Loucy (cell line): ENCODE measurements around the gene CDCP1.

ENCODE experiments used
- H2AFZ ChIP-seq: fragments of 200-600 bp; sonication (generic); 2 replicates; pipeline ENCODE4 v1.6.0; 2016; ENCODE audit warnings: antibody characterized with exemption, mild to moderate bottlenecking, low read length, moderate library complexity
- H3F3A ChIP-seq: fragments of 200-600 bp; 2 replicates; pipeline ENCODE4 v1.6.0; 2016; ENCODE audit warnings: antibody characterized with exemption, low read depth, mild to moderate bottlenecking
- H3K27me3 ChIP-seq: fragments of 200-600 bp; sonication (generic); 2 replicates; pipeline ENCODE4 v1.6.1; 2014; ENCODE audit warnings: low read length, mild to moderate bottlenecking; ENCODE audit not compliant: insufficient read depth, poor library complexity, severe bottlenecking
- H3K36me3 ChIP-seq: fragments of 200-600 bp; sonication (generic); 2 replicates; pipeline ENCODE4 v1.6.1; 2016; ENCODE audit warnings: low read length; ENCODE audit not compliant: insufficient read depth
- H3K4me1 ChIP-seq: fragments of 200-600 bp; sonication (generic); 2 replicates; pipeline ENCODE4 v1.5.1; 2014; ENCODE audit warnings: low read length, mild to moderate bottlenecking; ENCODE audit not compliant: insufficient read depth, poor library complexity, severe bottlenecking
- H3K4me2 ChIP-seq: fragments of 200-600 bp; sonication (generic); 2 replicates; pipeline ENCODE4 v1.6.0; 2014; ENCODE audit warnings: antibody characterized with exemption, low read length, low read depth, mild to moderate bottlenecking; ENCODE audit not compliant: poor library complexity, severe bottlenecking
- H3K4me3 ChIP-seq: fragments of 200-600 bp; sonication (generic); 2 replicates; pipeline ENCODE4 v1.5.1; 2014; ENCODE audit warnings: low read length, mild to moderate bottlenecking, mixed read lengths; ENCODE audit not compliant: poor library complexity, severe bottlenecking
- H3K79me2 ChIP-seq: fragments of 200-600 bp; sonication (generic); 2 replicates; pipeline ENCODE4 v1.6.1; 2014; ENCODE audit warnings: low read length; ENCODE audit not compliant: insufficient read depth
- H3K9ac ChIP-seq: fragments of 200-600 bp; sonication (generic); 2 replicates; pipeline ENCODE4 v1.6.0; 2014; ENCODE audit warnings: mild to moderate bottlenecking, low read depth, low read length, moderate library complexity; ENCODE audit not compliant: poor library complexity, severe bottlenecking
- H3K9me2 ChIP-seq: fragments of 200-600 bp; sonication (generic); replicated peaks from 2 replicates; pipeline ENCODE4 v1.6.1; 2016; ENCODE audit warnings: low read depth, low read length, mixed read lengths
- H3K9me3 ChIP-seq: fragments of 200-600 bp; sonication (generic); 2 replicates; pipeline ENCODE4 v1.6.1; 2014; ENCODE audit warnings: mild to moderate bottlenecking, antibody characterized with exemption, low read length, low read depth; ENCODE audit not compliant: insufficient read depth
- H4K20me1 ChIP-seq: fragments of 200-600 bp; sonication (generic); 2 replicates; pipeline ENCODE4 v1.6.0; 2014; ENCODE audit warnings: antibody characterized with exemption, low read length, mild to moderate bottlenecking; ENCODE audit not compliant: insufficient read depth, poor library complexity, severe bottlenecking
- EZH2phosphoT487 ChIP-seq: fragments of 200-600 bp; IDR thresholded peaks from 2 replicates; pipeline ENCODE4 v1.6.1; 2018; ENCODE audit warnings: antibody characterized with exemption, mild to moderate bottlenecking, moderate library complexity, borderline replicate concordance
- TF ChIP-seq, protein P1 (sequence below): fragments of 200-600 bp; sonication (generic); conservative IDR thresholded peaks from 2 replicates; pipeline ENCODE4 v1.5.1; 2014; ENCODE audit warnings: mild to moderate bottlenecking, antibody characterized with exemption, low read length

The CDCP1 gene

DNA sequence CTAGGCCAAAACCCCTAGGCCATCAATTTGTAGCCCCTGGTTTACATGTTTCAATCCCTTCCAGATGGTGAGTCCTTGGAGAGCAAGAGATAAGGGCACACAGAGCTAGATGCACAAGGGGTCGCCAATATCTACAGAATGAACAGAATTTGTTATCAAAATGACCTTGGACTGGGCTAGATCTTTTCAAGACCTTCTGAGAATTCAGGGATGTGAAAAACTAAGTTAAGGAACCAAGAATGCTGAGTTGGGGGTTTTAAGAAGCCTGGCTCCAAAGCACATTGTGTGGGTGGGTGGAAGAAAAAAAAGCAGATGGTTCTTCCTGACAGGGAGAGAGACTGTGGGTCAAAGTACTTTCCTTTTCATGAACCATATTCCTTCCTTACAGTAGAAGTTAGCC lies 10.2 kb downstream of the CDCP1 start:
- H3K9me3 ChIP-seq: no peaks in the 10 kb centered on the region
- H3K36me3 ChIP-seq: no peaks in the 10 kb centered on the region
- H3K79me2 ChIP-seq: no peaks in the 10 kb centered on the region
- H4K20me1 ChIP-seq: no peaks in the 10 kb centered on the region
- no peaks in the 10 kb centered on the region for H3K9me2 ChIP-seq
- TF ChIP-seq EZH2phosphoT487: no peak
- TF ChIP-seq, protein P1, sequence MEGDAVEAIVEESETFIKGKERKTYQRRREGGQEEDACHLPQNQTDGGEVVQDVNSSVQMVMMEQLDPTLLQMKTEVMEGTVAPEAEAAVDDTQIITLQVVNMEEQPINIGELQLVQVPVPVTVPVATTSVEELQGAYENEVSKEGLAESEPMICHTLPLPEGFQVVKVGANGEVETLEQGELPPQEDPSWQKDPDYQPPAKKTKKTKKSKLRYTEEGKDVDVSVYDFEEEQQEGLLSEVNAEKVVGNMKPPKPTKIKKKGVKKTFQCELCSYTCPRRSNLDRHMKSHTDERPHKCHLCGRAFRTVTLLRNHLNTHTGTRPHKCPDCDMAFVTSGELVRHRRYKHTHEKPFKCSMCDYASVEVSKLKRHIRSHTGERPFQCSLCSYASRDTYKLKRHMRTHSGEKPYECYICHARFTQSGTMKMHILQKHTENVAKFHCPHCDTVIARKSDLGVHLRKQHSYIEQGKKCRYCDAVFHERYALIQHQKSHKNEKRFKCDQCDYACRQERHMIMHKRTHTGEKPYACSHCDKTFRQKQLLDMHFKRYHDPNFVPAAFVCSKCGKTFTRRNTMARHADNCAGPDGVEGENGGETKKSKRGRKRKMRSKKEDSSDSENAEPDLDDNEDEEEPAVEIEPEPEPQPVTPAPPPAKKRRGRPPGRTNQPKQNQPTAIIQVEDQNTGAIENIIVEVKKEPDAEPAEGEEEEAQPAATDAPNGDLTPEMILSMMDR: no peak
- H3F3A ChIP-seq: no peaks in the 10 kb centered on the region
- no peak overlapping the region for H3K4me2 ChIP-seq
- H2AFZ ChIP-seq: no peak overlapping the region
- no peaks in the 10 kb centered on the region for H3K27me3 ChIP-seq
- H3K4me3 ChIP-seq: no peak overlapping the region
- H3K9ac ChIP-seq: no peak overlapping the region
- H3K4me1 ChIP-seq: peaks cover 10% of the 10 kb centered on the region

GRCh38 chr3:45134758-45135521 lies 11.2 kb downstream of the CDCP1 start:
- H4K20me1 ChIP-seq: no peaks in the 10 kb centered on the region
- H3K9me3 ChIP-seq: no peaks in the 10 kb centered on the region
- no peaks in the 10 kb centered on the region for H3K9me2 ChIP-seq
- no peaks in the 10 kb centered on the region for H3K27me3 ChIP-seq
- H3F3A ChIP-seq: no peaks in the 10 kb centered on the region
- no peaks in the 10 kb centered on the region for H3K36me3 ChIP-seq
- H3K4me1 ChIP-seq: peaks cover 10% of the 10 kb centered on the region
- no peaks in the 10 kb centered on the region for H3K79me2 ChIP-seq
- H3K9ac ChIP-seq: no peak overlapping the region
- H3K4me3 ChIP-seq: no peak overlapping the region
- no peak overlapping the region for H2AFZ ChIP-seq
- H3K4me2 ChIP-seq: no peak overlapping the region
- TF ChIP-seq, protein P1: no peak
- no peak for TF ChIP-seq EZH2phosphoT487

GRCh38 chr3:45132568-45133211 lies 13.5 kb downstream of the CDCP1 start:
- no peaks in the 10 kb centered on the region for H3K4me1 ChIP-seq
- H3K27me3 ChIP-seq: no peaks in the 10 kb centered on the region
- H3K79me2 ChIP-seq: no peaks in the 10 kb centered on the region
- H4K20me1 ChIP-seq: no peaks in the 10 kb centered on the region
- H3K36me3 ChIP-seq: no peaks in the 10 kb centered on the region
- TF ChIP-seq EZH2phosphoT487: no peak
- TF ChIP-seq, protein P1: no peak
- H3K9me2 ChIP-seq: no peaks in the 10 kb centered on the region
- no peaks in the 10 kb centered on the region for H3F3A ChIP-seq
- H3K4me2 ChIP-seq: no peak overlapping the region
- no peak overlapping the region for H3K9ac ChIP-seq
- no peaks in the 10 kb centered on the region for H3K9me3 ChIP-seq
- H2AFZ ChIP-seq: no peak overlapping the region
- no peak overlapping the region for H3K4me3 ChIP-seq
